Measurements from ENCODE around the gene HLA-DPA1.
A peak's percentile ranks its signal among the peaks of the same experiment; 100 is the strongest.

Gene HLA-DPA1

DNA sequence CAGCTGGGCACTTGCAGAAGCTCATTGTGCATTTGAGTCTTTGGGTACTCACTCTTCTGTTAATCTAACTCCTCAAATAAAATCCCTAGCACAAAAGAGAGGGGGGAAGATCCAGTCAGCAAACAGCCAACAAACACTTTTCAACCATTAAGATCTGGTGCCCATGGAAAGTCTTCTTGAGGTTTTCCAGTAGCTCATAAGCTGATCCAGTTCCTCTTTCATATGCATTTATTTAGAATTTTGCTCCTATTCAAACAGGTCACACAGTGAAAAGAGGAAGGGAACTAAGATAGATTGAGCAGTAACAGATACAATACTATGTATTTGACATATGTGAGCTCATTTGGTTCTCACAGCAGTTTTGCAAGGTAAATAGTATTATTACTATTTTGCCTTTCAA is 41.0 kb upstream of the HLA-DPA1 start:
- TF ChIP-seq, protein P1, sequence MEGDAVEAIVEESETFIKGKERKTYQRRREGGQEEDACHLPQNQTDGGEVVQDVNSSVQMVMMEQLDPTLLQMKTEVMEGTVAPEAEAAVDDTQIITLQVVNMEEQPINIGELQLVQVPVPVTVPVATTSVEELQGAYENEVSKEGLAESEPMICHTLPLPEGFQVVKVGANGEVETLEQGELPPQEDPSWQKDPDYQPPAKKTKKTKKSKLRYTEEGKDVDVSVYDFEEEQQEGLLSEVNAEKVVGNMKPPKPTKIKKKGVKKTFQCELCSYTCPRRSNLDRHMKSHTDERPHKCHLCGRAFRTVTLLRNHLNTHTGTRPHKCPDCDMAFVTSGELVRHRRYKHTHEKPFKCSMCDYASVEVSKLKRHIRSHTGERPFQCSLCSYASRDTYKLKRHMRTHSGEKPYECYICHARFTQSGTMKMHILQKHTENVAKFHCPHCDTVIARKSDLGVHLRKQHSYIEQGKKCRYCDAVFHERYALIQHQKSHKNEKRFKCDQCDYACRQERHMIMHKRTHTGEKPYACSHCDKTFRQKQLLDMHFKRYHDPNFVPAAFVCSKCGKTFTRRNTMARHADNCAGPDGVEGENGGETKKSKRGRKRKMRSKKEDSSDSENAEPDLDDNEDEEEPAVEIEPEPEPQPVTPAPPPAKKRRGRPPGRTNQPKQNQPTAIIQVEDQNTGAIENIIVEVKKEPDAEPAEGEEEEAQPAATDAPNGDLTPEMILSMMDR (IDR thresholded peaks at IDR 0.05; ENCODE audit: insufficient read depth, missing control alignments), result no peak
- DNase-seq (ENCODE audit: insufficient read length, low spot score) (no peak), FAIRE-seq (no peak)

DNA sequence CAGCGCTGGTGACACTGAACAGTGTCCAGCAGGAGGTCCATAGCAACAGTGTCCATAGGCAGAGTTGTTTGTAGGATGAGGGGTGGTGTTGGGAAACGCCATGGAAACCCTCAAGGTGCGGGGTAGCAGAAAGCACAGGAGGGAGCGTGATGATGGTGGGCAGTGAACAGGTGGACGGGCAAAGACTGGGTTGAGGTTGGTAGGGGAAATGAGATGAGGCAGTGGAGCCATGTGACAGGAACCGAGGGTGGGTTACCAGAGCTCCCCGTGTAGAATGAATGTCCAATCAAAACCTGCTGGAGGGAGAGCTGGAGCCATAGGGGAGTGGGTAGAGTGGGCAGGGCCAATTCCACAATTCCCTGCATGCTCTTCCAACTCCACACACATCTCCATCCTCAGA is 40.3 kb upstream of the HLA-DPA1 start:
- FAIRE-seq (no peak), DNase-seq (ENCODE audit: insufficient read length, low spot score) (no peak)
- TF ChIP-seq, protein P1 (IDR thresholded peaks at IDR 0.05; ENCODE audit: insufficient read depth, missing control alignments), result no peak

DNA sequence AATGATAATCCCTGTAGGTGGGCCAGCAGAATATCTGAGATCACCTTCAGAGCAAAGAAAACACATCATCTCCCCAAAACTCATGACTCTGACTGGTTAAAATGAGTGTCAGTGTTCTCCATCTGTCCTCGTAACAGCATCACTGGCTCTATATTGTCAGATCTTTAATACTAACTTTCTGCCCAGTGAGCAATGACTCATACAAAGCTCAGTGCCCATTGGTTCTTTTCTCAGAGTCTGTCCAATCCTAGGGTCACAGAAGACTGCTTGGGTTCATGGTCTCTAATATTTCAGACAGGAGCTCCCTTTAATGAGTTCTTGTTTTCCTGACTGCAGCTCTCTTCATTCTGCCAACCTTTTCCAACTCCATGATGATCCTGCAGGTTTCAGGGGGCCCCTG is 38.7 kb upstream of the HLA-DPA1 start:
- peak; percentile 24 for DNase-seq (ENCODE audit: insufficient read length, low spot score)
- no peak for FAIRE-seq

DNA sequence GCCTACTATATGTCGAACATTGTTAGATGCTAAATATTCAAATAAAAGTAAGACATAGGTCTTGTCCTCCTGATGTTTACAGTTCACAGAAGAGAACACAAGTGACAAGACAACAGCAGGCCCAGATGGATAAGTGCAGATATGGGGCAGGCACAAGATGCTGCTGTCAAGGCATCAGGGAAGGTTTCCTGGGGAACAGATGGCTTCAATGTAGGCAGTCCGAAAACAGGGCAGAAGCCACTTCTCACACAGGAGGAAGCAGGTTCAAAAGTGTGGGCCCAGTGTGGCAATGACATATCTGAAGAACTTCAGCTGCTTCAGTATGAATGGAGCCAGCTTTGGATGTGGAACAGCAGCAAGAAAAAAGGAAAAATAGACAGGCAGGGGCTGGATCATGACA is 34.9 kb upstream of the HLA-DPA1 start:
- FAIRE-seq, result no peak
- DNase-seq (ENCODE audit: insufficient read length, low spot score), result no peak
- TF ChIP-seq, protein P1 (IDR thresholded peaks at IDR 0.05; ENCODE audit: insufficient read depth, missing control alignments), result no peak

More for the DNA sequence above, 38.7 kb upstream of the HLA-DPA1 start:
- TF ChIP-seq, protein P1 (IDR thresholded peaks at IDR 0.05; ENCODE audit: insufficient read depth, missing control alignments), result no peak

DNA sequence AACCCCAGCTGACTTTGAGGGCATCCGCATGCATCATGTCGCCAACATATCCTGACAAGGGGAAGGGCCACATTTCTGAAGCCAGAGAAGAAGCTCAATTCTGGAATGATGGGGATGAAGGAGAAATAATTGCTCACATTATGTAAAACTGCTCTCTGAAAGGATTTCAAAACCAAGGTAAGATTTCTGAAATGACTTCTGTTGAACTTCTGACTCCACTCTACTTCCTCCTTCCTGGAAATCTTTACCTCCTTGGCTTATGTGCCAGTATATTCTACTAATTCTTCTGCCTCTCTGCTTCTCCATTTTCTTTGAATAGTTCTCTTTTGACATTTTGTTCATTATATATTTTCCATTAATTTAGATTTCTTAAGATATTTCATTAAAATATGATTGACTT is 34.2 kb upstream of the HLA-DPA1 start:
- FAIRE-seq (no peak), DNase-seq (ENCODE audit: insufficient read length, low spot score) (no peak)
- TF ChIP-seq, protein P1 (IDR thresholded peaks at IDR 0.05; ENCODE audit: insufficient read depth, missing control alignments), result no peak

DNA sequence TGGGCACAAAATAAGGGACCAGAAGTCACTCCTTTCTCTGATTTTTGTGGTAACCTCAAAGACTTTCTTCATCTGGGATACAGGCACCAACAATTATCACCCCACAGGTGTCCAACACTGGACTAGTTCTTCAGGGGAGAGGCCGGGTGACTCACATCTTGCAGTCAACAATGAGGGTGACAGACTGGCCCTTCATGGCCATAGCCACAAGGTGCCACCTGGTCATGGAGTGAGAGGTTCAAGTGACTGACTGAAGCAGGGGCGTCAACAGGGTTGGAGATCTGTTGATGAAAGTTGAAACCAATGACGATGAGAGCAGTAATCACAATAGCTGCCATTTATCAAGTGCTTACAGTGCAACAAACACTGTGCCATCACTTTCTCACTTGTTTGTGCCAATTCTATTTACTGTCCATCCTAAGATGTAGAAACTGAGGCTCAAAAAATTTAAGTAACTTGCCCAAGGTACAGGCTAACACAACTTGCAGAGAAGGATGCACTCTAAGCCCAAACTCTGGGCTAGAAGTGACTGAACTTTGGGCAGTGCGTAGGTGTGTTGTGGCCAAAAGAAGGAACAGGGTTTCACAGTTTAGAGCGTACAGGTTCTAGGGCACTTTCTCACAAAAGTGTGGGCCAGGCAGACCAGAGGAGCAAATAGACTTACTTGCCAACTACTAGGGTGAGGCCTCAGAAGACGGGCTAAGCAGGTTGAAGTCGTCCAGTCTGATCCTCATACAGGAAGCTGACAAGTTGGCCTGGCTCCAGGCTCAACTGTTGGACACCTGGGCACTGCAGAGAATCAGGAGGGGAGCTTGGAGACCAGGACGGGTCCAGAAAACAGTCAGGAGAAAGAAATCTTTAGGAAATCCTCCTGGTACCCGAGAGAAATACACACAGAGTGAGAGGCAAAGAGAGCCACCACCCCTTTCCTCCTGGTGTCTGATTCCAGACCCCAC is 32.7 kb upstream of the HLA-DPA1 start:
- FAIRE-seq (no peak), DNase-seq (ENCODE audit: insufficient read length, low spot score) (no peak)
- TF ChIP-seq, protein P1 (IDR thresholded peaks at IDR 0.05; ENCODE audit: insufficient read depth, missing control alignments), result no peak

DNA sequence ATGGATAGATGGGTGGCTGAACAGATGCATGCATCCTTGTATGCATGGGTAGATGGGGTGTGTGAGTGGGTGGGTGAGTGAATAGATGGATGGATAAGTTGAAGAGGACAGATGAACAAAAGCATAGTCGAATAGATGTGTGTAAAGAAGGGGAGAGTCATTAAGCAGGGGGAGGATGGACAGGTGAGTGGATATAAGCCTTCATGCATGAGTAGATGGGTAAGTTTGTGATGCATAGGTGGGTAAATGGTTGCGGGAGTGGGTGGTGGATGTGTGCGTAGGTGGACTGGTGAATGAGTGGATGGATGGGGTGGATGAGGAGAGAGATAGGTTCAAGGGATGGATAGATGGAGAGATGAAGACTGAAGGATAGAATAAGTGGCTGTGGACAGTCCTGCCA is 31.9 kb upstream of the HLA-DPA1 start:
- DNase-seq (ENCODE audit: insufficient read length, low spot score), result no peak
- TF ChIP-seq, protein P1 (IDR thresholded peaks at IDR 0.05; ENCODE audit: insufficient read depth, missing control alignments), result no peak
- no peak for FAIRE-seq
